ENCODE measurements around the gene YTHDF1. TPM values are rescaled to one million over a fixed set of nuclear protein-coding genes. Genes with fewer than 3 reads are reported as not detected.

YTHDF1 gene
- total and polyA plus RNA-seq, 2 donors (not counting 1 experiment from before 2014, with no cell fraction given), result 25.3 to 40.5 TPM

GRCh38 chr20:63176427-63177133 is 39.4 kb downstream of the YTHDF1 start:
- ATAC-seq (ENCODE audit: low read depth) (no peak), DNase-seq (no peak)
- ChIA-PET POLR2A (no interaction called here), CTCF (no interaction called here)
- peak overlapping the region; percentile 96 for H3K4me2 ChIP-seq (replicated peaks; ENCODE audit: low read depth, low read length, poor library complexity, severe bottlenecking)
- peaks cover 0 to 9% (median 0%) of the 10 kb centered on the region in 3 donors for H3K9me3 ChIP-seq (ENCODE audit: control extremely low read depth in 1 of 3, control insufficient read depth in 2 of 3, insufficient read depth in 1 of 3, low read length in 2 of 3)
- peaks cover 22% of the 10 kb centered on the region for H3K27me3 Mint-ChIP-seq
- WGBS (ENCODE audit: insufficient coverage), result 14% methylated on average over 49 of the region's 49 CpGs
- no peaks in the 10 kb centered on the region for H3K9me3 Mint-ChIP-seq (ENCODE audit: insufficient read depth)
- H3K4me3 Mint-ChIP-seq, result peak overlapping the region; percentile 41
- H3K27ac Mint-ChIP-seq, result peak overlapping the region; percentile 50
- no peaks in the 10 kb centered on the region for H4K20me1 ChIP-seq (ENCODE audit: control insufficient read depth, insufficient read depth, low read length, poor library complexity, severe bottlenecking)
- H2AFZ ChIP-seq (ENCODE audit: insufficient read depth, low read depth, low read length, poor library complexity, severe bottlenecking), result no peak overlapping the region
- H3K4me3 ChIP-seq (ENCODE audit: control extremely low read depth in 1 of 5, extremely low read depth in 1 of 5, insufficient read depth in 1 of 5, low read depth in 2 of 5, low read length in 4 of 5), result no peak overlapping the region
- no peaks in the 10 kb centered on the region for H3K79me2 ChIP-seq (ENCODE audit: control insufficient read depth, insufficient read depth, low read length)
- H3K27ac ChIP-seq (ENCODE audit: low read length in 2 of 2), result no peak overlapping the region
- no peaks in the 10 kb centered on the region for H3K36me3 ChIP-seq (replicated peaks in 1 of 2; ENCODE audit: control extremely low read depth in 1 of 2, control insufficient read depth in 1 of 2, extremely low read depth in 1 of 2, insufficient read depth in 2 of 2, low read length in 1 of 2)
- intact Hi-C loops (cut with micrococcal nuclease), result no loop called here
- peaks cover 26 to 52% of the 10 kb centered on the region in 2 donors for H3K4me1 ChIP-seq (ENCODE audit: control insufficient read depth in 2 of 2, insufficient read depth in 2 of 2, low read length in 2 of 2)
- H3K27me3 ChIP-seq (replicated peaks in 1 of 4; ENCODE audit: control extremely low read depth in 1 of 4, control insufficient read depth in 3 of 4, insufficient read depth in 4 of 4, low read length in 3 of 4), result peaks cover 0 to 78% (median 36%) of the 10 kb centered on the region in 4 experiments
- TF ChIP-seq CTCF (IDR thresholded peaks at IDR 0.05) (no peak), EZH2 (IDR thresholded peaks at IDR 0.05; ENCODE audit: borderline replicate concordance, insufficient read depth, low read depth, low read length, poor library complexity, severe bottlenecking) (no peak)
- no peak overlapping the region for H3K9ac ChIP-seq (ENCODE audit: low read length)
- H3K4me1 Mint-ChIP-seq, result peaks cover 16% of the 10 kb centered on the region

DNA sequence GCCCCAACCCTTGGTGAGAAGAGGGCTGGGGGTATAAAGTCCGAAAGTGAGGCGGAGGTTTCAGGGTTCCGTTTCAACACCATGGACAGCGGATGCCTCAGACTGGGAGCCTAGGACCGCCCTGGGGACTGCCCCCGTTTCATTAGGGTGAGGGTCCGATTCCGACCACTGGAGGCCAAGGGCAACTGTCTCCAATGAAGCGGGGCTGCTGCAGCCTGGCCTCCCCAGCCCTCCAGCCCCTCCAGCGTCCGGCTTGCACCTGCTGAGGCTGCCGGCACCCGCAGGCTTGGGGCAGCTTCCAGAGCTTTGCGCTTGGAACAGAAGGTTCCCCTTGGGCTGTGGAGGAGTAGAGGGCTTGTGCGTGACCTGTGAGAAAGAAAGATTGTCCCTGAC is 39.9 kb downstream of the YTHDF1 start:
- 10% methylated on average over 15 of the region's 15 CpGs for WGBS (ENCODE audit: insufficient coverage)
- Histone ChIP-seq H3K36me3 (replicated peaks in 1 of 2; ENCODE audit: control extremely low read depth in 1 of 2, control insufficient read depth in 1 of 2, extremely low read depth in 1 of 2, insufficient read depth in 2 of 2, low read length in 1 of 2) (no peaks in the 10 kb centered on the region), H4K20me1 (ENCODE audit: control insufficient read depth, insufficient read depth, low read length, poor library complexity, severe bottlenecking) (no peaks in the 10 kb centered on the region), H3K9ac (ENCODE audit: low read length) (no peak overlapping the region), H3K4me2 (replicated peaks; ENCODE audit: low read depth, low read length, poor library complexity, severe bottlenecking) (no peak overlapping the region), H2AFZ (ENCODE audit: insufficient read depth, low read depth, low read length, poor library complexity, severe bottlenecking) (no peak overlapping the region), H3K9me3 (ENCODE audit: control extremely low read depth in 1 of 3, control insufficient read depth in 2 of 3, insufficient read depth in 1 of 3, low read length in 2 of 3) (peaks cover 0 to 9% (median 0%) of the 10 kb centered on the region in 3 donors), H3K27me3 (replicated peaks in 1 of 4; ENCODE audit: control extremely low read depth in 1 of 4, control insufficient read depth in 3 of 4, insufficient read depth in 4 of 4, low read length in 3 of 4) (peaks cover 0 to 74% (median 34%) of the 10 kb centered on the region in 4 experiments), H3K27ac (ENCODE audit: low read length in 2 of 2) (no peak overlapping the region), H3K4me3 (ENCODE audit: control extremely low read depth in 1 of 5, extremely low read depth in 1 of 5, insufficient read depth in 1 of 5, low read depth in 2 of 5, low read length in 4 of 5) (no peak overlapping the region), H3K79me2 (ENCODE audit: control insufficient read depth, insufficient read depth, low read length) (no peaks in the 10 kb centered on the region), H3K4me1 (ENCODE audit: control insufficient read depth in 2 of 2, insufficient read depth in 2 of 2, low read length in 2 of 2) (peaks cover 26 to 52% of the 10 kb centered on the region in 2 donors)
- peaks cover 16% of the 10 kb centered on the region for H3K4me1 Mint-ChIP-seq
- DNase-seq (peak; percentile 41), ATAC-seq (ENCODE audit: low read depth) (no peak)
- peak overlapping the region; percentile 50 for H3K27ac Mint-ChIP-seq
- peaks cover 26% of the 10 kb centered on the region for H3K27me3 Mint-ChIP-seq
- peak overlapping the region; percentile 38 for H3K4me3 Mint-ChIP-seq
- no peak for TF ChIP-seq EZH2 (IDR thresholded peaks at IDR 0.05; ENCODE audit: borderline replicate concordance, insufficient read depth, low read depth, low read length, poor library complexity, severe bottlenecking)
- TF ChIP-seq CTCF (IDR thresholded peaks at IDR 0.05), result no peak
- ChIA-PET CTCF (no interaction called here), POLR2A (no interaction called here)
- no peaks in the 10 kb centered on the region for H3K9me3 Mint-ChIP-seq (ENCODE audit: insufficient read depth)
- intact Hi-C loops (cut with micrococcal nuclease), result no loop called here
